SK-N-SH treated with all-trans-retinoic acid at 6 μM for 48 hours (cell line): ENCODE measurements around the gene CRMP1.
A peak's percentile ranks its signal among the peaks of the same experiment; 100 is the strongest.

Experiments used
- ATAC-seq: fragments of 200-7000 bp; cut with Tn5 transposase; 3 replicates; pipeline ENCODE4 v1.9.1; 2020; ENCODE audit warnings: mild to moderate bottlenecking, moderate library complexity
- ARNTL ChIP-seq: fragments of 450-650 bp; formaldehyde crosslinking; IDR thresholded peaks from 2 replicates; pipeline ENCODE4 v1.5.0; 2020; ENCODE audit warnings: low read depth, mild to moderate bottlenecking, moderate library complexity, borderline replicate concordance
- BACH2 ChIP-seq: fragments of 250-450 bp; sonication (Bioruptor Pico); IDR thresholded peaks from 2 replicates; pipeline ENCODE4 v1.9.0; 2021; ENCODE audit warnings: mild to moderate bottlenecking, borderline replicate concordance
- CSDC2 ChIP-seq: fragments of 250-450 bp; sonication (Bioruptor Pico); IDR thresholded peaks from 2 replicates; pipeline ENCODE4 v1.5.0; 2020; ENCODE audit warnings: mild to moderate bottlenecking, moderate library complexity
- ESRRG ChIP-seq: fragments of 250-450 bp; sonication (Bioruptor Pico); IDR thresholded peaks from 2 replicates; pipeline ENCODE4 v1.6.1; 2021; ENCODE audit warnings: mild to moderate bottlenecking
- GLIS3 ChIP-seq: fragments of 250-450 bp; sonication (Bioruptor Pico); IDR thresholded peaks from 2 replicates; pipeline ENCODE4 v1.5.0; 2020; ENCODE audit warnings: mild to moderate bottlenecking, moderate library complexity
- OSR1 ChIP-seq: fragments of 250-450 bp; sonication (Bioruptor Pico); IDR thresholded peaks from 2 replicates; pipeline ENCODE4 v1.8.0; 2022; ENCODE audit warnings: moderate library complexity, mild to moderate bottlenecking, inconsistent platforms
- PATZ1 ChIP-seq: fragments of 250-450 bp; sonication (Bioruptor Pico); IDR thresholded peaks from 2 replicates; pipeline ENCODE4 v1.8.0; 2020; ENCODE audit warnings: mild to moderate bottlenecking, moderate library complexity, borderline replicate concordance
- PPARA ChIP-seq: fragments of 250-450 bp; sonication (Bioruptor Pico); IDR thresholded peaks from 2 replicates; pipeline ENCODE4 v1.5.0; 2020; ENCODE audit warnings: mild to moderate bottlenecking, borderline replicate concordance
- RARB ChIP-seq: fragments of 250-450 bp; sonication (Bioruptor Pico); IDR thresholded peaks from 2 replicates; pipeline ENCODE4 v1.8.0; 2021; ENCODE audit warnings: mild to moderate bottlenecking, moderate library complexity
- SNAI2 ChIP-seq: fragments of 250-450 bp; sonication (Bioruptor Pico); IDR thresholded peaks from 2 replicates; pipeline ENCODE4 v1.5.0; 2020; ENCODE audit warnings: mild to moderate bottlenecking, moderate library complexity
- TCF4 ChIP-seq: fragments of 250-450 bp; sonication (Bioruptor Pico); IDR thresholded peaks from 2 replicates; pipeline ENCODE4 v1.8.0; 2021; ENCODE audit warnings: mild to moderate bottlenecking, moderate library complexity, borderline replicate concordance
- TOX ChIP-seq: fragments of 250-450 bp; sonication (Bioruptor Pico); IDR thresholded peaks from 2 replicates; pipeline ENCODE4 v1.8.0; 2021; ENCODE audit warnings: mild to moderate bottlenecking, moderate library complexity, borderline replicate concordance
- ZC3H10 ChIP-seq: fragments of 250-450 bp; sonication (Bioruptor Pico); IDR thresholded peaks from 2 replicates; pipeline ENCODE4 v1.5.1; 2021; ENCODE audit warnings: mild to moderate bottlenecking, moderate library complexity
- ZFP3 ChIP-seq: fragments of 250-450 bp; sonication (Bioruptor Pico); IDR thresholded peaks from 2 replicates; pipeline ENCODE4 v1.5.0; 2020; ENCODE audit warnings: mild to moderate bottlenecking, moderate library complexity
- ZFP30 ChIP-seq: fragments of 450-650 bp; formaldehyde crosslinking; IDR thresholded peaks from 2 replicates; pipeline ENCODE4 v1.5.0; 2022; ENCODE audit warnings: mild to moderate bottlenecking, moderate library complexity
- ZNF565 ChIP-seq: fragments of 450-650 bp; formaldehyde crosslinking; conservative IDR thresholded peaks from 2 replicates; pipeline ENCODE4 v1.5.0; 2020; ENCODE audit warnings: low read depth, mild to moderate bottlenecking, moderate library complexity
- ZNF70 ChIP-seq: fragments of 450-650 bp; formaldehyde crosslinking; IDR thresholded peaks from 2 replicates; pipeline ENCODE4 v1.5.0; 2020; ENCODE audit warnings: mild to moderate bottlenecking, moderate library complexity
- ZNF8 ChIP-seq: fragments of 450-650 bp; formaldehyde crosslinking; IDR thresholded peaks from 2 replicates; pipeline ENCODE4 v1.5.0; 2020; ENCODE audit warnings: mild to moderate bottlenecking, moderate library complexity
- TF ChIP-seq, protein P1 (sequence below): fragments of 250-450 bp; sonication (Bioruptor Pico); IDR thresholded peaks from 2 replicates; pipeline ENCODE4 v1.5.1; 2021; ENCODE audit warnings: mild to moderate bottlenecking, moderate library complexity
- TF ChIP-seq, protein P2 (sequence below): fragments of 250-450 bp; sonication (Bioruptor Pico); IDR thresholded peaks from 2 replicates; pipeline ENCODE4 v1.8.0; 2021; ENCODE audit warnings: low read depth, mild to moderate bottlenecking, moderate library complexity, borderline replicate concordance
- TF ChIP-seq, protein P3 (sequence below): fragments of 250-450 bp; sonication (Bioruptor Pico); IDR thresholded peaks from 2 replicates; pipeline ENCODE4 v1.5.1; 2020; ENCODE audit warnings: low read depth, mild to moderate bottlenecking, moderate library complexity

The CRMP1 gene

DNA sequence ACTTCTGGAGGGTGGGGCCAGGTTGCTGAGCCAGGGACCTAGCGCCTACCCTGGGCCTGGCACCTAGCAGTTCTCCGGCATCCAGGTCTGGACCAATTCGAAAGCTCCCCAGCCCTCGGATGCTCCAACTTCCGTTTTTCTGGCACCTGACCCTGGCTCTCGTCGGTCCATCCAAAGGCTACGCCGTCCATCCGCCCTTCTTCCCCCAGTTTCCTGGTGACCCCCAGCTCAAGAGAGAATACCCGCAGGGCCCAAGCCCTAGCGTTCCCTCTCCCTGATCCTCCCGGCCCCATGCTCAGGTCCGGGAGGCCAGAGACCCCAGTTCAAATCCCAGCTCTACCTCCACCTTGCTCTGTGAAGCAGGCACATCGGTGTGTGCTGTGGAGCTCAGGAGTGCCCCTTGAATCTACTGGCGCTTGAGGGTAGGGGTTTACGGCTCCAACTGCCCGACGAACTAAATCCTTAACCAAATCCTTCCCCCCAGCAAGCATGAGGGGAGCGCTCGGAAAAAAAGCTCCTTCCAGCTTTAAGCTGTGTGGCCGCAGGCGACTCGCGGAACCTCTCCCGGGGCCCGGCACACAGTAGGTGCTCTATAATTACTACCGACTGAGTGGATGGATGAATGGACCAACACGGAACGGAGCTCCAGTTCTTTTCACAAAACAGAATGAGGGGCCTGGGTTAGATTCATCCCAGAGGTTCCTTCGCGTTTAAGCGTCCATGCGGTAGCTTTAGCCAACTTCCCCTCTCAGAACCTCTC lies 1.1 kb downstream of the CRMP1 start (continued):
- TF ChIP-seq TCF4 (CRISPR knock-in tag) (no peak), ZNF8 (CRISPR knock-in tag) (no peak), SNAI2 (no peak), ESRRG (CRISPR knock-in tag) (no peak), CSDC2 (no peak)

GRCh38 chr4:5890063-5890727 lies 2.7 kb downstream of the CRMP1 start:
- TF ChIP-seq ZNF565 (CRISPR knock-in tag) (no peak), GLIS3 (CRISPR knock-in tag) (no peak)
- ATAC-seq, result peak; percentile 46; the same call in 2 of the 3 replicates

GRCh38 chr4:5889002-5889696 lies 3.7 kb downstream of the CRMP1 start:
- ATAC-seq, result no peak
- no peak for TF ChIP-seq GLIS3 (CRISPR knock-in tag)
- no peak for TF ChIP-seq CSDC2
- TF ChIP-seq RARB (CRISPR knock-in tag), result no peak
- TF ChIP-seq ZFP3 (CRISPR knock-in tag), result no peak
- no peak for TF ChIP-seq ZC3H10 (CRISPR knock-in tag)
- no peak for TF ChIP-seq TOX
- no peak for TF ChIP-seq ARNTL (CRISPR knock-in tag)
- no peak for TF ChIP-seq ZNF8 (CRISPR knock-in tag)
- TF ChIP-seq, all 23 proteins: peak for 0

- ATAC-seq, result no peak; the same call in 2 of the 3 replicates
- no peak for TF ChIP-seq ZNF70
- no peak for TF ChIP-seq ARNTL (CRISPR knock-in tag)
- TF ChIP-seq ZFP30 (CRISPR knock-in tag), result no peak
- TF ChIP-seq TCF4 (CRISPR knock-in tag), result no peak
- TF ChIP-seq, protein P1, sequence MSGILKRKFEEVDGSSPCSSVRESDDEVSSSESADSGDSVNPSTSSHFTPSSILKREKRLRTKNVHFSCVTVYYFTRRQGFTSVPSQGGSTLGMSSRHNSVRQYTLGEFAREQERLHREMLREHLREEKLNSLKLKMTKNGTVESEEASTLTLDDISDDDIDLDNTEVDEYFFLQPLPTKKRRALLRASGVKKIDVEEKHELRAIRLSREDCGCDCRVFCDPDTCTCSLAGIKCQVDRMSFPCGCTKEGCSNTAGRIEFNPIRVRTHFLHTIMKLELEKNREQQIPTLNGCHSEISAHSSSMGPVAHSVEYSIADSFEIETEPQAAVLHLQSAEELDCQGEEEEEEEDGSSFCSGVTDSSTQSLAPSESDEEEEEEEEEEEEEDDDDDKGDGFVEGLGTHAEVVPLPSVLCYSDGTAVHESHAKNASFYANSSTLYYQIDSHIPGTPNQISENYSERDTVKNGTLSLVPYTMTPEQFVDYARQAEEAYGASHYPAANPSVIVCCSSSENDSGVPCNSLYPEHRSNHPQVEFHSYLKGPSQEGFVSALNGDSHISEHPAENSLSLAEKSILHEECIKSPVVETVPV, result no peak
- no peak for TF ChIP-seq PPARA (CRISPR knock-in tag)
- no peak for TF ChIP-seq ZFP3 (CRISPR knock-in tag)
- TF ChIP-seq RARB (CRISPR knock-in tag), result no peak
These were observed 4.5 kb downstream of the CRMP1 start for GRCh38 chr4:5888222-5889001.

GRCh38 chr4:5887361-5888221 lies 5.3 kb downstream of the CRMP1 start:
- ATAC-seq, result peak; percentile 27; the same call in 2 of the 3 replicates
- TF ChIP-seq OSR1 (CRISPR knock-in tag) (no peak), PATZ1 (no peak), CSDC2 (no peak), GLIS3 (CRISPR knock-in tag) (no peak), TCF4 (CRISPR knock-in tag) (no peak), TOX (no peak), BACH2 (CRISPR knock-in tag) (no peak)
- TF ChIP-seq, protein P2, sequence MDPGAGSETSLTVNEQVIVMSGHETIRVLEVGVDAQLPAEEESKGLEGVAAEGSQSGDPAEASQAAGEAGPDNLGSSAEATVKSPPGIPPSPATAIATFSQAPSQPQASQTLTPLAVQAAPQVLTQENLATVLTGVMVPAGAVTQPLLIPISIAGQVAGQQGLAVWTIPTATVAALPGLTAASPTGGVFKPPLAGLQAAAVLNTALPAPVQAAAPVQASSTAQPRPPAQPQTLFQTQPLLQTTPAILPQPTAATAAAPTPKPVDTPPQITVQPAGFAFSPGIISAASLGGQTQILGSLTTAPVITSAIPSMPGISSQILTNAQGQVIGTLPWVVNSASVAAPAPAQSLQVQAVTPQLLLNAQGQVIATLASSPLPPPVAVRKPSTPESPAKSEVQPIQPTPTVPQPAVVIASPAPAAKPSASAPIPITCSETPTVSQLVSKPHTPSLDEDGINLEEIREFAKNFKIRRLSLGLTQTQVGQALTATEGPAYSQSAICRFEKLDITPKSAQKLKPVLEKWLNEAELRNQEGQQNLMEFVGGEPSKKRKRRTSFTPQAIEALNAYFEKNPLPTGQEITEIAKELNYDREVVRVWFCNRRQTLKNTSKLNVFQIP, result no peak
- TF ChIP-seq, protein P3, sequence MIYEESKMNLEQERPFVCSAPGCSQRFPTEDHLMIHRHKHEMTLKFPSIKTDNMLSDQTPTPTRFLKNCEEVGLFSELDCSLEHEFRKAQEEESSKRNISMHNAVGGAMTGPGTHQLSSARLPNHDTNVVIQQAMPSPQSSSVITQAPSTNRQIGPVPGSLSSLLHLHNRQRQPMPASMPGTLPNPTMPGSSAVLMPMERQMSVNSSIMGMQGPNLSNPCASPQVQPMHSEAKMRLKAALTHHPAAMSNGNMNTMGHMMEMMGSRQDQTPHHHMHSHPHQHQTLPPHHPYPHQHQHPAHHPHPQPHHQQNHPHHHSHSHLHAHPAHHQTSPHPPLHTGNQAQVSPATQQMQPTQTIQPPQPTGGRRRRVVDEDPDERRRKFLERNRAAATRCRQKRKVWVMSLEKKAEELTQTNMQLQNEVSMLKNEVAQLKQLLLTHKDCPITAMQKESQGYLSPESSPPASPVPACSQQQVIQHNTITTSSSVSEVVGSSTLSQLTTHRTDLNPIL (CRISPR knock-in tag), result no peak
